Measurements from ENCODE around the gene SRSF3.

Gene SRSF3

GRCh38 chr6:36627141-36627540 is 33.0 kb downstream of the SRSF3 start:
- peak overlapping the region; percentile 67 for H3K27ac ChIP-seq
- TF ChIP-seq, protein P1, sequence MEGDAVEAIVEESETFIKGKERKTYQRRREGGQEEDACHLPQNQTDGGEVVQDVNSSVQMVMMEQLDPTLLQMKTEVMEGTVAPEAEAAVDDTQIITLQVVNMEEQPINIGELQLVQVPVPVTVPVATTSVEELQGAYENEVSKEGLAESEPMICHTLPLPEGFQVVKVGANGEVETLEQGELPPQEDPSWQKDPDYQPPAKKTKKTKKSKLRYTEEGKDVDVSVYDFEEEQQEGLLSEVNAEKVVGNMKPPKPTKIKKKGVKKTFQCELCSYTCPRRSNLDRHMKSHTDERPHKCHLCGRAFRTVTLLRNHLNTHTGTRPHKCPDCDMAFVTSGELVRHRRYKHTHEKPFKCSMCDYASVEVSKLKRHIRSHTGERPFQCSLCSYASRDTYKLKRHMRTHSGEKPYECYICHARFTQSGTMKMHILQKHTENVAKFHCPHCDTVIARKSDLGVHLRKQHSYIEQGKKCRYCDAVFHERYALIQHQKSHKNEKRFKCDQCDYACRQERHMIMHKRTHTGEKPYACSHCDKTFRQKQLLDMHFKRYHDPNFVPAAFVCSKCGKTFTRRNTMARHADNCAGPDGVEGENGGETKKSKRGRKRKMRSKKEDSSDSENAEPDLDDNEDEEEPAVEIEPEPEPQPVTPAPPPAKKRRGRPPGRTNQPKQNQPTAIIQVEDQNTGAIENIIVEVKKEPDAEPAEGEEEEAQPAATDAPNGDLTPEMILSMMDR (conservative IDR thresholded peaks at IDR 0.05; ENCODE audit: low read depth): no peak
- CTCF ChIA-PET: no interaction called here
- POLR2A ChIA-PET (ENCODE audit: low non-redundant PET): interaction anchor here (1.1 kb wide), 1 partner anchor 52 kb away, joined by 5 read pairs; the partner anchor contains the start of gene CDKN1A
- DNase-seq (ENCODE audit: low spot score): no peak

- peak overlapping the region; percentile 67 for H3K27ac ChIP-seq
- ChIA-PET POLR2A (ENCODE audit: low non-redundant PET) (interaction anchor here (0.6 to 1.1 kb wide), 2 partner anchors 51 to 110 kb away, joined by 3 to 5 read pairs; partner anchors contain the start of gene CDKN1A), CTCF (no interaction called here)
- DNase-seq (ENCODE audit: low spot score): no peak
- TF ChIP-seq, protein P1 (conservative IDR thresholded peaks at IDR 0.05; ENCODE audit: low read depth): no peak
Measured at GRCh38 chr6:36627801-36628246, 33.7 kb downstream of the SRSF3 start.

DNA sequence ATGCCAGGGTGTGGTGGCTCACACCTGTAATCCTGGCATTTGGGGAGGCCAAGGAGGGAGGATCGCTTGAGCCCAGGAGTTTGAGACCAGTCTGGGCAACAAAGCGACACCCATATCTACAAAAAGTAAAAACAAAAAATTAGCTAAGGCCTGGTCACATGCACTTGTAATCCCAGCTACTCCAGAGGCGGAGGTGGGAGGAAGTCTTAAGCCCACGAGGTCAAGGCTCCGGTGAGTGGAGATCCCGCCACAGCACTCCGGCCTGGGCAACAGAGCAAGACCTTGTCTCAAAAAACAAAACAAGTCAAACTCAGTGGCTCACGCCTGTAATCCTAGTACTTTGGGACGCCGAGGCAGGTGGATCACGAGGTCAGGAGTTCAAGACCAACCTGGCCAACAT is 35.6 kb downstream of the SRSF3 start:
- TF ChIP-seq, protein P1 (conservative IDR thresholded peaks at IDR 0.05; ENCODE audit: low read depth): no peak
- ChIA-PET CTCF (no interaction called here), POLR2A (ENCODE audit: low non-redundant PET) (no interaction called here)
- DNase-seq (ENCODE audit: low spot score): no peak
- H3K27ac ChIP-seq: no peak overlapping the region

GRCh38 chr6:36631326-36632011 is 37.3 kb downstream of the SRSF3 start:
- ChIA-PET CTCF (interaction anchor here (0.6 kb wide), 1 partner anchor 61 kb away, joined by 3 read pairs; no protein-coding TSS in a partner anchor), POLR2A (ENCODE audit: low non-redundant PET) (interaction anchor here (0.9 kb wide), 1 partner anchor 45 kb away, joined by 3 read pairs; no protein-coding TSS in a partner anchor)
- no peak overlapping the region for H3K27ac ChIP-seq
- TF ChIP-seq, protein P1 (conservative IDR thresholded peaks at IDR 0.05; ENCODE audit: low read depth): no peak
- no peak for DNase-seq (ENCODE audit: low spot score)

GRCh38 chr6:36633370-36633769 is 39.2 kb downstream of the SRSF3 start:
- CTCF ChIA-PET: interaction anchor here (0.6 kb wide), 1 partner anchor 18 kb away, joined by 3 read pairs; no protein-coding TSS in a partner anchor
- H3K27ac ChIP-seq: no peak overlapping the region
- no peak for DNase-seq (ENCODE audit: low spot score)
- TF ChIP-seq, protein P1 (conservative IDR thresholded peaks at IDR 0.05; ENCODE audit: low read depth): no peak
- POLR2A ChIA-PET (ENCODE audit: low non-redundant PET): no interaction called here

- CTCF ChIA-PET: no interaction called here
- no peak overlapping the region for H3K27ac ChIP-seq
- POLR2A ChIA-PET (ENCODE audit: low non-redundant PET): no interaction called here
- no peak for DNase-seq (ENCODE audit: low spot score)
- TF ChIP-seq, protein P1 (conservative IDR thresholded peaks at IDR 0.05; ENCODE audit: low read depth): no peak
Measured at GRCh38 chr6:36633915-36634314, 39.8 kb downstream of the SRSF3 start.

All from RWPE1 (cell line).